ENCODE data around the gene BAIAP3. TPM values are rescaled to one million over a fixed set of nuclear protein-coding genes. Genes with fewer than 3 reads are reported as not detected.

The BAIAP3 gene
- total and polyA plus RNA-seq, 10 of the 15 experiments (the other 5 are each of a cell fraction or from before 2014, with no cell fraction given): 0.03 to 0.56 (median 0.17) TPM; not detected in 3

- H3K4me3 ChIP-seq: no peak overlapping the region
- BruUV-seq (replicated peaks): no TSS peak
- RAD21 ChIA-PET (ENCODE audit: unreplicated experiment): no interaction called here
- H3K36me3 ChIP-seq (ENCODE audit: control insufficient read depth in 2 of 2, insufficient read depth in 2 of 2, low read length in 1 of 2): no peaks in the 10 kb centered on the region
- ATAC-seq (no peak), FAIRE-seq (no peak), DNase-seq (ENCODE audit: low read depth, low spot score) (no peak)
- H3K79me2 ChIP-seq (ENCODE audit: control insufficient read depth, insufficient read depth, low read length): no peaks in the 10 kb centered on the region
- SMC1A ChIA-PET (ENCODE audit: uncharacterized antibody, unreplicated experiment): no interaction called here
- in situ Hi-C loops (cut with MboI): no loop called here
- 57% methylated on average over 25 of the region's 25 CpGs for WGBS (ENCODE audit: insufficient coverage, insufficient replicate concordance, low lambda C conversion rate, missing lambda C conversion rate)
- H3K27ac ChIP-seq (ENCODE audit: control insufficient read depth, insufficient read depth): no peak overlapping the region
- no peaks in the 10 kb centered on the region for H3K9me3 ChIP-seq (replicated peaks; ENCODE audit: control insufficient read depth, insufficient read depth, low read length)
- intact Hi-C loops (cut with micrococcal nuclease; ENCODE audit: unreplicated experiment): no loop called here
- H4K20me1 ChIP-seq (ENCODE audit: control insufficient read depth, insufficient read depth): no peaks in the 10 kb centered on the region
- H3K4me2 ChIP-seq (ENCODE audit: control insufficient read depth, insufficient read depth): no peak overlapping the region
- no peaks in the 10 kb centered on the region; a peak in 2 of 4 replicates for H3K27me3 ChIP-seq (replicated peaks in 1 of 2; ENCODE audit: control insufficient read depth in 2 of 2, insufficient read depth in 2 of 2, low read length in 1 of 2)
- TF ChIP-seq MXI1 (IDR thresholded peaks at IDR 0.05; ENCODE audit: low read depth, low read length) (no peak), SKIL (IDR thresholded peaks at IDR 0.05; ENCODE audit: low read depth, poor library complexity, severe bottlenecking) (no peak), SUZ12 (IDR thresholded peaks at IDR 0.05; ENCODE audit: unreplicated experiment) (no peak)
- H3K4me1 ChIP-seq (ENCODE audit: control insufficient read depth, insufficient read depth, low read length): no peaks in the 10 kb centered on the region
- POLR2A ChIA-PET: no interaction called here
- CTCF ChIA-PET: no interaction called here
- H3K9ac ChIP-seq (ENCODE audit: control insufficient read depth, insufficient read depth, low read length): no peak overlapping the region
- no peak overlapping the region for H2AFZ ChIP-seq (ENCODE audit: control insufficient read depth, low read depth, low read length)
Observed at GRCh38 chr16:1286513-1287094, 46.8 kb upstream of the BAIAP3 start.

GRCh38 chr16:1287982-1288670, 45.3 kb upstream of the BAIAP3 start:
- no peak overlapping the region for H3K27ac ChIP-seq (ENCODE audit: control insufficient read depth, insufficient read depth)
- intact Hi-C loops (cut with micrococcal nuclease; ENCODE audit: unreplicated experiment) (no loop called here), in situ Hi-C loops (cut with MboI) (no loop called here)
- H2AFZ ChIP-seq (ENCODE audit: control insufficient read depth, low read depth, low read length): no peak overlapping the region
- WGBS (ENCODE audit: insufficient coverage, insufficient replicate concordance, low lambda C conversion rate, missing lambda C conversion rate): 37% methylated on average over 39 of the region's 40 CpGs
- no peak for TF ChIP-seq JUNB (IDR thresholded peaks at IDR 0.05)
- TF ChIP-seq FOXK2 (IDR thresholded peaks at IDR 0.05): no peak
- no peak for TF ChIP-seq RELB (IDR thresholded peaks at IDR 0.05; ENCODE audit: low read depth)
- TF ChIP-seq PKNOX1 (IDR thresholded peaks at IDR 0.05): no peak
- no peak for TF ChIP-seq BCL3 (IDR thresholded peaks at IDR 0.05; ENCODE audit: borderline replicate concordance, insufficient read depth, low read depth, low read length, poor library complexity, severe bottlenecking)
- no peaks in the 10 kb centered on the region; a peak in 2 of 4 replicates for H3K27me3 ChIP-seq (replicated peaks in 1 of 2; ENCODE audit: control insufficient read depth in 2 of 2, insufficient read depth in 2 of 2, low read length in 1 of 2)
- no peaks in the 10 kb centered on the region for H4K20me1 ChIP-seq (ENCODE audit: control insufficient read depth, insufficient read depth)
- no peaks in the 10 kb centered on the region for H3K4me1 ChIP-seq (ENCODE audit: control insufficient read depth, insufficient read depth, low read length)
- no peak overlapping the region for H3K9ac ChIP-seq (ENCODE audit: control insufficient read depth, insufficient read depth, low read length)
- DNase-seq (ENCODE audit: low read depth, low spot score): no peak
- CTCF ChIA-PET: no interaction called here
- SMC1A ChIA-PET (ENCODE audit: uncharacterized antibody, unreplicated experiment): no interaction called here
- no peak for ATAC-seq
- no peak overlapping the region for H3K4me2 ChIP-seq (ENCODE audit: control insufficient read depth, insufficient read depth)
- POLR2A ChIA-PET: interaction anchor here (0.5 kb wide), 1 partner anchor 9 kb away, joined by 4 read pairs; no protein-coding TSS in a partner anchor
- FAIRE-seq: no peak
- no peaks in the 10 kb centered on the region for H3K79me2 ChIP-seq (ENCODE audit: control insufficient read depth, insufficient read depth, low read length)
- H3K9me3 ChIP-seq (replicated peaks; ENCODE audit: control insufficient read depth, insufficient read depth, low read length): no peaks in the 10 kb centered on the region
- RAD21 ChIA-PET (ENCODE audit: unreplicated experiment): no interaction called here
- H3K36me3 ChIP-seq (ENCODE audit: control insufficient read depth in 2 of 2, insufficient read depth in 2 of 2, low read length in 1 of 2): no peaks in the 10 kb centered on the region
- H3K4me3 ChIP-seq: no peak overlapping the region
- BruUV-seq (replicated peaks): no TSS peak
